MM.1S (cell line): ENCODE data around the gene SELENOV.

ENCODE experiments used
- DNase-seq: peaks from one replicate; pipeline ENCODE4 v3.0.0-alpha.2; 2015
- H2AFZ ChIP-seq: fragments of 300-600 bp; sonication (generic); 2 replicates; pipeline ENCODE4 v1.6.0; 2016; ENCODE audit warnings: antibody characterized with exemption, low read length
- H3F3A ChIP-seq: fragments of 300-600 bp; sonication (generic); 2 replicates; pipeline ENCODE4 v1.6.1; 2016; ENCODE audit warnings: mild to moderate bottlenecking, antibody characterized with exemption, low read length, moderate library complexity, mixed read lengths; ENCODE audit not compliant: insufficient read depth
- H3K27ac ChIP-seq: fragments of 300-600 bp; sonication (generic); 2 replicates; pipeline ENCODE4 v1.5.1; 2016; ENCODE audit warnings: mild to moderate bottlenecking, low read length
- H3K27me3 ChIP-seq: fragments of 300-600 bp; sonication (generic); replicated peaks from 2 replicates; pipeline ENCODE4 v1.6.0; 2016; ENCODE audit warnings: low read length; ENCODE audit not compliant: insufficient read depth
- H3K36me3 ChIP-seq: fragments of 300-600 bp; sonication (generic); replicated peaks from 2 replicates; pipeline ENCODE4 v1.6.1; 2016; ENCODE audit warnings: mild to moderate bottlenecking, low read length, mixed read lengths; ENCODE audit not compliant: insufficient read depth
- H3K4me1 ChIP-seq: fragments of 300-600 bp; sonication (generic); 2 replicates; pipeline ENCODE4 v1.6.1; 2016; ENCODE audit warnings: low read length, mixed read lengths
- H3K4me2 ChIP-seq: fragments of 300-600 bp; sonication (generic); 2 replicates; pipeline ENCODE4 v1.6.0; 2016; ENCODE audit warnings: low read depth, low read length
- H3K4me3 ChIP-seq: fragments of 300-600 bp; sonication (generic); 2 replicates; pipeline ENCODE4 v1.5.1; 2016; ENCODE audit warnings: low read length, mixed read lengths
- H3K79me2 ChIP-seq: fragments of 300-600 bp; sonication (generic); 2 replicates; pipeline ENCODE4 v1.6.1; 2016; ENCODE audit warnings: mixed run types, low read length, mixed read lengths
- H3K9ac ChIP-seq: fragments of 300-600 bp; sonication (generic); 2 replicates; pipeline ENCODE4 v1.6.1; 2016; ENCODE audit warnings: low read length, mixed read lengths
- H3K9me2 ChIP-seq: fragments of 300-600 bp; sonication (generic); replicated peaks from 2 replicates; pipeline ENCODE4 v1.6.1; 2016; ENCODE audit warnings: mild to moderate bottlenecking, low read length, mixed read lengths; ENCODE audit not compliant: insufficient read depth
- H3K9me3 ChIP-seq: fragments of 300-600 bp; sonication (generic); replicated peaks from 2 replicates; pipeline ENCODE4 v1.6.1; 2016; ENCODE audit warnings: mild to moderate bottlenecking, low read length, mixed read lengths; ENCODE audit not compliant: insufficient read depth
- H4K20me1 ChIP-seq: fragments of 300-600 bp; sonication (generic); 2 replicates; pipeline ENCODE4 v1.6.1; 2016; ENCODE audit warnings: mild to moderate bottlenecking, low read length, moderate library complexity, mixed read lengths; ENCODE audit not compliant: insufficient read depth
- CTCF ChIP-seq: fragments of 300-600 bp; sonication (generic); IDR thresholded peaks from 2 replicates; pipeline ENCODE4 v1.5.1; 2016; ENCODE audit warnings: antibody characterized with exemption, low read length, mixed read lengths
- EZH2 ChIP-seq: fragments of 300-600 bp; sonication (generic); optimal IDR thresholded peaks from 2 replicates; pipeline ENCODE3; 2017; ENCODE audit warnings: low read depth, mild to moderate bottlenecking, antibody characterized with exemption, low read length, mixed read lengths
- EZH2phosphoT487 ChIP-seq: fragments of 300-600 bp; sonication (generic); IDR thresholded peaks from 2 replicates; pipeline ENCODE4 v1.6.1; 2018; ENCODE audit warnings: antibody characterized with exemption, low read length

Gene SELENOV

GRCh38 chr19:39520541-39521484, 5.9 kb downstream of the SELENOV start:
- Histone ChIP-seq H3K9ac (no peak overlapping the region), H3K36me3 (no peaks in the 10 kb centered on the region), H2AFZ (no peak overlapping the region), H3K4me2 (no peak overlapping the region), H3K9me3 (no peaks in the 10 kb centered on the region), H4K20me1 (no peaks in the 10 kb centered on the region), H3K4me1 (no peaks in the 10 kb centered on the region), H3K27me3 (peaks cover 13% of the 10 kb centered on the region), H3K4me3 (no peak overlapping the region), H3K27ac (no peak overlapping the region), H3K79me2 (no peaks in the 10 kb centered on the region), H3F3A (no peaks in the 10 kb centered on the region), H3K9me2 (no peaks in the 10 kb centered on the region)
- TF ChIP-seq CTCF: no peak
- no peak for TF ChIP-seq EZH2phosphoT487
- TF ChIP-seq EZH2: no peak
- no peak for DNase-seq

- Histone ChIP-seq H4K20me1 (no peaks in the 10 kb centered on the region), H3K4me2 (no peak overlapping the region), H2AFZ (no peak overlapping the region), H3K9me3 (no peaks in the 10 kb centered on the region), H3K9me2 (no peaks in the 10 kb centered on the region), H3K79me2 (no peaks in the 10 kb centered on the region), H3K4me3 (no peak overlapping the region), H3K27me3 (no peaks in the 10 kb centered on the region), H3K4me1 (no peaks in the 10 kb centered on the region), H3K9ac (no peak overlapping the region), H3F3A (no peaks in the 10 kb centered on the region), H3K36me3 (no peaks in the 10 kb centered on the region), H3K27ac (no peak overlapping the region)
- no peak for DNase-seq
- TF ChIP-seq EZH2 (no peak), EZH2phosphoT487 (no peak), CTCF (no peak)
Observed at GRCh38 chr19:39524495-39524894, 9.6 kb downstream of the SELENOV start.

GRCh38 chr19:39525205-39525604, 10.3 kb downstream of the SELENOV start:
- Histone ChIP-seq H3K4me2 (no peak overlapping the region), H3K4me3 (no peak overlapping the region), H3K36me3 (no peaks in the 10 kb centered on the region)

More at GRCh38 chr19:39525205-39525604, 10.3 kb downstream of the SELENOV start:
- Histone ChIP-seq H3K9ac (no peak overlapping the region), H3K4me1 (no peaks in the 10 kb centered on the region), H3K27me3 (no peaks in the 10 kb centered on the region), H2AFZ (no peak overlapping the region), H3K79me2 (no peaks in the 10 kb centered on the region), H3K9me3 (no peaks in the 10 kb centered on the region), H3K27ac (no peak overlapping the region), H3K9me2 (no peaks in the 10 kb centered on the region), H4K20me1 (no peaks in the 10 kb centered on the region), H3F3A (no peaks in the 10 kb centered on the region)
- no peak for DNase-seq
- TF ChIP-seq EZH2phosphoT487: no peak
- no peak for TF ChIP-seq EZH2
- no peak for TF ChIP-seq CTCF
